HG02571 (cell line): ENCODE results near the gene PDE1A.

ENCODE experiments used
- ATAC-seq: cut with Tn5 transposase; IDR thresholded peaks from one replicate; pipeline ENCODE4 v1.9.1; 2021; ENCODE audit warnings: mild to moderate bottlenecking, moderate library complexity; ENCODE audit not compliant: unreplicated experiment

The PDE1A gene

GRCh38 chr2:182144041-182144775, 282.6 kb downstream of the PDE1A start:
- ATAC-seq = no peak

GRCh38 chr2:182142062-182142461, 284.8 kb downstream of the PDE1A start:
- no peak for ATAC-seq

- ATAC-seq = no peak
Observed at GRCh38 chr2:182134201-182134600, 292.6 kb downstream of the PDE1A start.

- no peak for ATAC-seq
Observed at GRCh38 chr2:182133195-182133891, 293.5 kb downstream of the PDE1A start.

- ATAC-seq = no peak
Observed at GRCh38 chr2:182132605-182133004, 294.2 kb downstream of the PDE1A start.

GRCh38 chr2:182128821-182129707, 297.8 kb downstream of the PDE1A start:
- no peak for ATAC-seq

- ATAC-seq = no peak
Observed at GRCh38 chr2:182117196-182117595, 309.6 kb downstream of the PDE1A start.

GRCh38 chr2:182116774-182117173, 310.1 kb downstream of the PDE1A start:
- no peak for ATAC-seq

- no peak for ATAC-seq
Observed at GRCh38 chr2:182115258-182115657, 311.6 kb downstream of the PDE1A start.

GRCh38 chr2:182113334-182113733, 313.5 kb downstream of the PDE1A start:
- ATAC-seq = no peak

- ATAC-seq = no peak
Observed at GRCh38 chr2:182110347-182110746, 316.5 kb downstream of the PDE1A start.

- ATAC-seq = no peak
Observed at GRCh38 chr2:182103526-182103925, 323.3 kb downstream of the PDE1A start.

GRCh38 chr2:182101263-182101662, 325.6 kb downstream of the PDE1A start:
- no peak for ATAC-seq

- no peak for ATAC-seq
Observed at GRCh38 chr2:182098648-182099047, 328.2 kb downstream of the PDE1A start.

GRCh38 chr2:182097571-182098164, 329.2 kb downstream of the PDE1A start:
- no peak for ATAC-seq

GRCh38 chr2:182090486-182090885, 336.4 kb downstream of the PDE1A start:
- ATAC-seq = no peak
